Astrocyte of the cerebellum (primary cell): Measurements from ENCODE around the gene RBM17.
"Not testable (repeated sequence)": the region's sequence is repeated elsewhere in the genome, so short reads cannot be mapped to it uniquely, and the experiment has no call there.

Source experiments
- DNase-seq: peaks from one replicate; pipeline ENCODE4 v3.0.0-alpha.2; 2011; ENCODE audit warnings: low read depth
- H3K4me3 ChIP-seq: 2 replicates; pipeline ENCODE4 v1.5.1; 2011; ENCODE audit warnings: mild to moderate bottlenecking, low read depth, low read length, moderate library complexity
- CTCF ChIP-seq: IDR thresholded peaks from 2 replicates; pipeline ENCODE4 v1.5.1; 2012; ENCODE audit warnings: low read length, low read depth, moderate library complexity, mild to moderate bottlenecking; ENCODE audit errors: missing control alignments
- in situ Hi-C: cut with HindIII; loops from 2 replicates; pipeline ENCODE4 v1.10.0; 2017; ENCODE audit warnings: low sequenced_read_pairs

RBM17 gene

DNA sequence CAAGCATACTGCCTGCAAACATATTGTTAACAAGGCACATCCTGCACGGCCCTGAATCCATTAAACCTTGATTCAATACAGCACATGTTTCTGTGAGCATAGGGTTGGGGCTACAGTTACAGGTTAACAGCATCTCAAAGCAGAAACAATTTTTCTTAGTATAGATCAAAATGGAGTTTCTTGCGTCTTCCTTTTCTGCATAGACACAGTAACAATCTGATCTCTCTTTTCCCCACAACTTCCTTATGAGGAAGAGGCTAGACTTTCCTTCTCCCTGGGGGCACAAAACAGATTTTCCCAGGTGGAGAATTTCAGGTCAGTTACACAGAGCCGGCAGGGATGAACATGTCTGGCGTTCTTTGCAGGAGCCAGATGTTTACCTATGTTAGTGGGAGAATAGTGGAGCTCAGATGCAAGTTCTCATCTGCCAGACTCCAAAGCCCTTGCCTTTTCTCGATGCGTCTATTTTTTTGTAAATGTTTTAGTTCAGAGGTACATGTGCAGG is 76.4 kb downstream of the RBM17 start:
- in situ Hi-C loops = no loop called here
- TF ChIP-seq CTCF = no peak
- H3K4me3 ChIP-seq = no peak overlapping the region

DNA sequence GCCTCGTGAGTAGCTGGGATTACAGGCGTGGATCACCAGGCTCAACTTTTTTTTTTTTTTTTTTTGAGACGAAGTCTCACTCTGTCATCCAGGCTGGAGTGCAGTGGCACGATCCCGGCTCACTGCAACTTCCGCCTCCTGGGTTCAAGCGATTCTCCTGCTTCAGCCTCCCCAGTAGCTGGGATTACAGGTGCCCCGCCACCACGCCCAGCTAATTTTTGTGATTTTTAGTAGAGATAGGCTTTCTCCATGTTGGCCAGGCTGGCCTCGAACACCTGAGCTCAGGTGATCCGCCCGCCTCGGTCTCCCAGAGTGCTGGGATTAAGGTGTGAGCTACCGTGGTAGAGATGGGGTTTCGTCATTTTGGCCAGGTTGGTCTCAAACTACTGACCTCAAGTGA is 77.1 kb downstream of the RBM17 start:
- DNase-seq, in situ Hi-C loops, H3K4me3 ChIP-seq: not testable (repeated sequence)

More for the DNA sequence above, 76.4 kb downstream of the RBM17 start:
- DNase-seq = no peak
